ENCODE measurements around the gene IKZF3. TPM values are rescaled to one million over a fixed set of nuclear protein-coding genes. Genes with fewer than 3 reads are reported as not detected.

The IKZF3 gene
- total RNA-seq, 1 donor from 2014 or later, result 0.52 TPM

GRCh38 chr17:39744836-39745215, 119.3 kb downstream of the IKZF3 start:
- Histone ChIP-seq H3K27me3 (ENCODE audit: control insufficient read depth in 3 of 3, insufficient read depth in 3 of 3, low read length in 3 of 3) (peaks cover 32 to 46% (median 44%) of the 10 kb centered on the region in 3 donors), H3K4me3 (ENCODE audit: low read length in 3 of 3) (no peak overlapping the region), H3K9ac (ENCODE audit: low read depth in 1 of 3, low read length in 3 of 3) (no peak overlapping the region), H3K36me3 (ENCODE audit: control insufficient read depth in 3 of 3, insufficient read depth in 3 of 3, low read length in 3 of 3) (no peaks in the 10 kb centered on the region), H3K4me1 (ENCODE audit: control insufficient read depth in 3 of 3, insufficient read depth in 3 of 3, low read length in 3 of 3) (no peaks in the 10 kb centered on the region), H3K9me3 (ENCODE audit: control insufficient read depth in 3 of 3, low read length in 3 of 3) (no peaks in the 10 kb centered on the region), H3K27ac (ENCODE audit: low read depth, low read length) (no peak overlapping the region)

GRCh38 chr17:39744075-39744835, 119.9 kb downstream of the IKZF3 start:
- Histone ChIP-seq H3K4me1 (ENCODE audit: control insufficient read depth in 3 of 3, insufficient read depth in 3 of 3, low read length in 3 of 3) (peaks cover 0 to 4% (median 3%) of the 10 kb centered on the region in 3 donors), H3K27ac (ENCODE audit: low read depth, low read length) (no peak overlapping the region), H3K9ac (ENCODE audit: low read depth in 1 of 3, low read length in 3 of 3) (no peak overlapping the region), H3K27me3 (ENCODE audit: control insufficient read depth in 3 of 3, insufficient read depth in 3 of 3, low read length in 3 of 3) (peaks cover 38 to 51% (median 50%) of the 10 kb centered on the region in 3 donors), H3K9me3 (ENCODE audit: control insufficient read depth in 3 of 3, low read length in 3 of 3) (no peaks in the 10 kb centered on the region), H3K4me3 (ENCODE audit: low read length in 3 of 3) (no peak overlapping the region), H3K36me3 (ENCODE audit: control insufficient read depth in 3 of 3, insufficient read depth in 3 of 3, low read length in 3 of 3) (no peaks in the 10 kb centered on the region)

- Histone ChIP-seq H3K27me3 (ENCODE audit: control insufficient read depth in 3 of 3, insufficient read depth in 3 of 3, low read length in 3 of 3) (peaks cover 49 to 60% (median 53%) of the 10 kb centered on the region in 3 donors), H3K4me1 (ENCODE audit: control insufficient read depth in 3 of 3, insufficient read depth in 3 of 3, low read length in 3 of 3) (peaks cover 3 to 7% (median 5%) of the 10 kb centered on the region in 3 donors), H3K27ac (ENCODE audit: low read depth, low read length) (no peak overlapping the region), H3K9me3 (ENCODE audit: control insufficient read depth in 3 of 3, low read length in 3 of 3) (no peaks in the 10 kb centered on the region), H3K36me3 (ENCODE audit: control insufficient read depth in 3 of 3, insufficient read depth in 3 of 3, low read length in 3 of 3) (no peaks in the 10 kb centered on the region), H3K9ac (ENCODE audit: low read depth in 1 of 3, low read length in 3 of 3) (no peak overlapping the region), H3K4me3 (ENCODE audit: low read length in 3 of 3) (no peak overlapping the region)
Observed at GRCh38 chr17:39742856-39743436, 121.2 kb downstream of the IKZF3 start.

GRCh38 chr17:39742126-39742855, 121.8 kb downstream of the IKZF3 start:
- no peak overlapping the region for H3K9ac ChIP-seq (ENCODE audit: low read depth in 1 of 3, low read length in 3 of 3)
- no peak overlapping the region for H3K27ac ChIP-seq (ENCODE audit: low read depth, low read length)
- H3K4me1 ChIP-seq (ENCODE audit: control insufficient read depth in 3 of 3, insufficient read depth in 3 of 3, low read length in 3 of 3), result peaks cover 4 to 13% (median 10%) of the 10 kb centered on the region in 3 donors
- no peak overlapping the region for H3K4me3 ChIP-seq (ENCODE audit: low read length in 3 of 3)
- H3K9me3 ChIP-seq (ENCODE audit: control insufficient read depth in 3 of 3, low read length in 3 of 3), result no peaks in the 10 kb centered on the region
- H3K36me3 ChIP-seq (ENCODE audit: control insufficient read depth in 3 of 3, insufficient read depth in 3 of 3, low read length in 3 of 3), result no peaks in the 10 kb centered on the region
- H3K27me3 ChIP-seq (ENCODE audit: control insufficient read depth in 3 of 3, insufficient read depth in 3 of 3, low read length in 3 of 3), result peaks cover 55 to 67% (median 60%) of the 10 kb centered on the region in 3 donors

- H3K4me1 ChIP-seq (ENCODE audit: control insufficient read depth in 3 of 3, insufficient read depth in 3 of 3, low read length in 3 of 3), result peaks cover 4 to 13% (median 10%) of the 10 kb centered on the region in 3 donors
- no peak overlapping the region for H3K4me3 ChIP-seq (ENCODE audit: low read length in 3 of 3)
Observed at GRCh38 chr17:39740357-39741111, 123.6 kb downstream of the IKZF3 start.

GRCh38 chr17:39739885-39740356, 124.2 kb downstream of the IKZF3 start:
- H3K27ac ChIP-seq (ENCODE audit: low read depth, low read length), result no peak overlapping the region
- H3K36me3 ChIP-seq (ENCODE audit: control insufficient read depth in 3 of 3, insufficient read depth in 3 of 3, low read length in 3 of 3), result no peaks in the 10 kb centered on the region
- no peak overlapping the region for H3K4me3 ChIP-seq (ENCODE audit: low read length in 3 of 3)
- H3K9ac ChIP-seq (ENCODE audit: low read depth in 1 of 3, low read length in 3 of 3), result peak overlapping the region in 1 of 3 donors; percentile 25
- peaks cover 4 to 13% (median 10%) of the 10 kb centered on the region in 3 donors for H3K4me1 ChIP-seq (ENCODE audit: control insufficient read depth in 3 of 3, insufficient read depth in 3 of 3, low read length in 3 of 3)
- H3K27me3 ChIP-seq (ENCODE audit: control insufficient read depth in 3 of 3, insufficient read depth in 3 of 3, low read length in 3 of 3), result peaks cover 63 to 79% (median 71%) of the 10 kb centered on the region in 3 donors
- H3K9me3 ChIP-seq (ENCODE audit: control insufficient read depth in 3 of 3, low read length in 3 of 3), result no peaks in the 10 kb centered on the region

More at GRCh38 chr17:39740357-39741111, 123.6 kb downstream of the IKZF3 start:
- Histone ChIP-seq H3K27ac (ENCODE audit: low read depth, low read length) (no peak overlapping the region), H3K9ac (ENCODE audit: low read depth in 1 of 3, low read length in 3 of 3) (no peak overlapping the region), H3K27me3 (ENCODE audit: control insufficient read depth in 3 of 3, insufficient read depth in 3 of 3, low read length in 3 of 3) (peaks cover 63 to 79% (median 71%) of the 10 kb centered on the region in 3 donors), H3K9me3 (ENCODE audit: control insufficient read depth in 3 of 3, low read length in 3 of 3) (no peaks in the 10 kb centered on the region), H3K36me3 (ENCODE audit: control insufficient read depth in 3 of 3, insufficient read depth in 3 of 3, low read length in 3 of 3) (no peaks in the 10 kb centered on the region)

- peaks cover 63 to 74% (median 66%) of the 10 kb centered on the region in 3 donors for H3K27me3 ChIP-seq (ENCODE audit: control insufficient read depth in 3 of 3, insufficient read depth in 3 of 3, low read length in 3 of 3)
- peaks cover 4 to 13% (median 10%) of the 10 kb centered on the region in 3 donors for H3K4me1 ChIP-seq (ENCODE audit: control insufficient read depth in 3 of 3, insufficient read depth in 3 of 3, low read length in 3 of 3)
- H3K9ac ChIP-seq (ENCODE audit: low read depth in 1 of 3, low read length in 3 of 3), result peak overlapping the region in 1 of 3 donors; percentile 25
- no peak overlapping the region for H3K4me3 ChIP-seq (ENCODE audit: low read length in 3 of 3)
- H3K27ac ChIP-seq (ENCODE audit: low read depth, low read length), result no peak overlapping the region
- H3K36me3 ChIP-seq (ENCODE audit: control insufficient read depth in 3 of 3, insufficient read depth in 3 of 3, low read length in 3 of 3), result no peaks in the 10 kb centered on the region
- no peaks in the 10 kb centered on the region for H3K9me3 ChIP-seq (ENCODE audit: control insufficient read depth in 3 of 3, low read length in 3 of 3)
Observed at GRCh38 chr17:39738983-39739884, 124.9 kb downstream of the IKZF3 start.

GRCh38 chr17:39738568-39738901, 125.6 kb downstream of the IKZF3 start:
- Histone ChIP-seq H3K36me3 (ENCODE audit: control insufficient read depth in 3 of 3, insufficient read depth in 3 of 3, low read length in 3 of 3) (no peaks in the 10 kb centered on the region), H3K9me3 (ENCODE audit: control insufficient read depth in 3 of 3, low read length in 3 of 3) (no peaks in the 10 kb centered on the region), H3K27ac (ENCODE audit: low read depth, low read length) (no peak overlapping the region), H3K27me3 (ENCODE audit: control insufficient read depth in 3 of 3, insufficient read depth in 3 of 3, low read length in 3 of 3) (peaks cover 58 to 68% (median 61%) of the 10 kb centered on the region in 3 donors), H3K4me3 (ENCODE audit: low read length in 3 of 3) (no peak overlapping the region), H3K4me1 (ENCODE audit: control insufficient read depth in 3 of 3, insufficient read depth in 3 of 3, low read length in 3 of 3) (peaks cover 4 to 13% (median 10%) of the 10 kb centered on the region in 3 donors), H3K9ac (ENCODE audit: low read depth in 1 of 3, low read length in 3 of 3) (peak overlapping the region in 1 of 3 donors; percentile 25)

Measured in skeletal muscle tissue (tissue), 4 donors.